ENCODE data around the gene PTPRM.

GRCh38 chr18:7721532-7721931 lies 154.4 kb downstream of the PTPRM start:
- TF ChIP-seq CTCF (optimal IDR thresholded peaks at IDR 0.05 in 1 of 3, IDR thresholded peaks at IDR 0.05 in 1 of 3, conservative IDR thresholded peaks at IDR 0.05 in 1 of 3; ENCODE audit: extremely low read depth in 1 of 3, insufficient read depth in 2 of 3, low read length in 3 of 3) (no peak), EZH2 (IDR thresholded peaks at IDR 0.05; ENCODE audit: low read length) (no peak)
